ENCODE data around the gene RIT2. TPM values are rescaled to one million over a fixed set of nuclear protein-coding genes. Genes with fewer than 3 reads are reported as not detected.

Gene RIT2
- total RNA-seq = not detected

- H3K4me1 ChIP-seq = no peaks in the 10 kb centered on the region
- no peak for DNase-seq (ENCODE audit: low spot score)
- no peak for TF ChIP-seq CTCF (IDR thresholded peaks at IDR 0.05)
- no peak within 1 kb of the TSS for H3K4me3 ChIP-seq
- no peaks in the 10 kb centered on the region for H3K9me3 ChIP-seq
- H3K36me3 ChIP-seq = no peaks in the 10 kb centered on the region
- H3K27ac ChIP-seq = no peak within 1 kb of the TSS
- no peaks in the 10 kb centered on the region for H3K27me3 ChIP-seq
These were observed at the start of gene RIT2 for GRCh38 chr18:43115076-43115921. RIT2 (minus strand) TSS chr18:43115685.

GRCh38 chr18:43161528-43161927, 46.0 kb upstream of the RIT2 start:
- DNase-seq (ENCODE audit: low spot score) = no peak
- Histone ChIP-seq H3K9me3 (no peaks in the 10 kb centered on the region), H3K27me3 (no peaks in the 10 kb centered on the region), H3K36me3 (no peaks in the 10 kb centered on the region), H3K27ac (no peak overlapping the region), H3K4me1 (no peaks in the 10 kb centered on the region), H3K4me3 (no peak overlapping the region)
- TF ChIP-seq CTCF (IDR thresholded peaks at IDR 0.05) = no peak

DNA sequence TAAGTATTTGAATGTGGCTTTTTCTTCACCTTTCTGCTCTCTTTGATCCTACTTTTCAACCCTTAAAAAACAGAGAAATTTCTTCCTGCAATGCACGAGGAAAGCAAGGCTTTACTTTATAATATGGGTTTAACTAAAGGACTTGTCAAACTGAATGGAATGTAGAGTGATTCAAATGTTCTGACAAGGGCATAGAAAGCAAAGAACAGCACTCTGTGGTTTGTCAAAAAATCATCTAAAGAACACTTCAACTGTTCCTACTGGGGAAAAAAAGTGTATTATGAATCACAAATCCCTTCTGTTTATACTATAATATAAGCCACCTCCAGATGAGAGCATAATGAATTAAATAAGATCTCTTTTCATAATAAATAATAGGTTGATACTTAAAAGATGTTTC, 45.0 kb upstream of the RIT2 start:
- no peaks in the 10 kb centered on the region for H3K36me3 ChIP-seq
- H3K27me3 ChIP-seq = no peaks in the 10 kb centered on the region
- no peak overlapping the region for H3K27ac ChIP-seq
- no peaks in the 10 kb centered on the region for H3K9me3 ChIP-seq
- no peak for TF ChIP-seq CTCF (IDR thresholded peaks at IDR 0.05)
- DNase-seq (ENCODE audit: low spot score) = no peak
- H3K4me3 ChIP-seq = no peak overlapping the region
- no peaks in the 10 kb centered on the region for H3K4me1 ChIP-seq

GRCh38 chr18:43159926-43160325, 44.4 kb upstream of the RIT2 start:
- no peak overlapping the region for H3K4me3 ChIP-seq

GRCh38 chr18:43159086-43159770, 43.7 kb upstream of the RIT2 start:
- no peak for TF ChIP-seq CTCF (IDR thresholded peaks at IDR 0.05)
- no peak for DNase-seq (ENCODE audit: low spot score)
- Histone ChIP-seq H3K27ac (no peak overlapping the region), H3K9me3 (no peaks in the 10 kb centered on the region), H3K4me3 (no peak overlapping the region), H3K36me3 (no peaks in the 10 kb centered on the region), H3K4me1 (no peaks in the 10 kb centered on the region), H3K27me3 (no peaks in the 10 kb centered on the region)

More at GRCh38 chr18:43159926-43160325, 44.4 kb upstream of the RIT2 start:
- no peak for TF ChIP-seq CTCF (IDR thresholded peaks at IDR 0.05)
- H3K9me3 ChIP-seq = no peaks in the 10 kb centered on the region
- no peak for DNase-seq (ENCODE audit: low spot score)
- no peaks in the 10 kb centered on the region for H3K27me3 ChIP-seq
- H3K4me1 ChIP-seq = no peaks in the 10 kb centered on the region
- H3K27ac ChIP-seq = no peak overlapping the region
- no peaks in the 10 kb centered on the region for H3K36me3 ChIP-seq
